Superior temporal gyrus (tissue), 1 donor: ENCODE data around the gene NAV3.
"Not testable (repeated sequence)": the region's sequence is repeated elsewhere in the genome, so short reads cannot be mapped to it uniquely, and the experiment has no call there.

Experiments
- DNase-seq: peaks from one replicate; pipeline ENCODE4 v3.0.0-alpha.2; 2016; ENCODE audit errors: extremely low spot score

Gene NAV3

GRCh38 chr12:78050790-78051189 lies 220.1 kb downstream of the NAV3 start:
- DNase-seq = no peak

GRCh38 chr12:78055545-78055944 lies 224.9 kb downstream of the NAV3 start:
- no peak for DNase-seq

GRCh38 chr12:78057075-78057474 lies 226.4 kb downstream of the NAV3 start:
- DNase-seq = no peak

- no peak for DNase-seq
Observed at GRCh38 chr12:78060186-78060585, 229.5 kb downstream of the NAV3 start.

GRCh38 chr12:78062786-78063185 lies 232.1 kb downstream of the NAV3 start:
- DNase-seq = no peak

GRCh38 chr12:78081590-78082314 lies 251.1 kb downstream of the NAV3 start:
- DNase-seq = no peak

- peak; percentile 73 for DNase-seq
Observed at GRCh38 chr12:78085542-78086182, 255.0 kb downstream of the NAV3 start.

- peak; percentile 66 for DNase-seq
Observed at GRCh38 chr12:78086553-78087362, 256.1 kb downstream of the NAV3 start.

- DNase-seq = no peak
Observed at GRCh38 chr12:78087363-78087675, 256.6 kb downstream of the NAV3 start.

GRCh38 chr12:78088391-78088832 lies 257.7 kb downstream of the NAV3 start:
- DNase-seq = peak; percentile 84

GRCh38 chr12:78090266-78090665 lies 259.6 kb downstream of the NAV3 start:
- DNase-seq = no peak

GRCh38 chr12:78095623-78096022 lies 264.9 kb downstream of the NAV3 start:
- no peak for DNase-seq

GRCh38 chr12:78096909-78097597 lies 266.4 kb downstream of the NAV3 start:
- peak; percentile 91 for DNase-seq

- DNase-seq = no peak
Observed at GRCh38 chr12:78099806-78100205, 269.1 kb downstream of the NAV3 start.

- DNase-seq = no peak
Observed at GRCh38 chr12:78101113-78101876, 270.6 kb downstream of the NAV3 start.

- DNase-seq = peak; percentile 56
Observed at GRCh38 chr12:78101946-78102635, 271.4 kb downstream of the NAV3 start.

GRCh38 chr12:78102801-78103200 lies 272.1 kb downstream of the NAV3 start:
- not testable (repeated sequence) for DNase-seq

- no peak for DNase-seq
Observed at GRCh38 chr12:78115889-78116288, 285.2 kb downstream of the NAV3 start.

GRCh38 chr12:78118036-78118435 lies 287.3 kb downstream of the NAV3 start:
- no peak for DNase-seq

GRCh38 chr12:78118486-78118885 lies 287.8 kb downstream of the NAV3 start:
- DNase-seq = no peak
